ENCODE data around the gene C9orf78. TPM values are rescaled to one million over a fixed set of nuclear protein-coding genes. Genes with fewer than 3 reads are reported as not detected.

The C9orf78 gene
- total RNA-seq, 2 experiments from 2014 or later = 44.5 to 51.7 TPM

GRCh38 chr9:129863059-129863690 is 28.1 kb upstream of the C9orf78 start:
- H3K27ac Mint-ChIP-seq = peak overlapping the region; percentile 88
- peaks cover 57% of the 10 kb centered on the region for H3K36me3 Mint-ChIP-seq (ENCODE audit: low read depth)
- H3K9me3 Mint-ChIP-seq = no peaks in the 10 kb centered on the region
- H3K4me3 Mint-ChIP-seq = peak overlapping the region; percentile 44
- ChIA-PET CTCF (interaction anchor here (0.9 to 1.1 kb wide), 4 partner anchors 14 to 245 kb away, joined by 3 read pairs; no protein-coding TSS in a partner anchor), POLR2A (interaction anchor here (1.0 to 2.4 kb wide), 7 partner anchors 12 to 190 kb away, joined by 3 to 10 read pairs (median 4); partner anchors contain the start of genes C9orf78 and GPR107)
- no peak for TF ChIP-seq CTCF (IDR thresholded peaks at IDR 0.05)
- no peaks in the 10 kb centered on the region for H3K27me3 Mint-ChIP-seq
- ATAC-seq (peak; percentile 78), DNase-seq (peak; percentile 92)
- intact Hi-C loops (cut with micrococcal nuclease) = no loop called here
- peaks cover 67% of the 10 kb centered on the region for H3K4me1 Mint-ChIP-seq (ENCODE audit: low read depth)

GRCh38 chr9:129861447-129861827 is 26.4 kb upstream of the C9orf78 start:
- H3K9me3 Mint-ChIP-seq = no peaks in the 10 kb centered on the region
- H3K27ac Mint-ChIP-seq = peak overlapping the region; percentile 87
- no peak for TF ChIP-seq CTCF (IDR thresholded peaks at IDR 0.05)
- DNase-seq (no peak), ATAC-seq (no peak)
- H3K36me3 Mint-ChIP-seq (ENCODE audit: low read depth) = peaks cover 57% of the 10 kb centered on the region
- intact Hi-C loops (cut with micrococcal nuclease) = no loop called here
- ChIA-PET CTCF (interaction anchor here (0.7 kb wide), 1 partner anchor 26 kb away, joined by 3 read pairs; the partner anchor contains the start of genes C9orf78 and USP20), POLR2A (interaction anchor here (0.7 to 1.9 kb wide), 5 partner anchors 7 to 128 kb away, joined by 3 to 6 read pairs (median 4); partner anchors contain the start of genes C9orf78 and USP20)
- H3K27me3 Mint-ChIP-seq = no peaks in the 10 kb centered on the region
- peaks cover 58% of the 10 kb centered on the region for H3K4me1 Mint-ChIP-seq (ENCODE audit: low read depth)
- H3K4me3 Mint-ChIP-seq = no peak overlapping the region

- Mint-ChIP-seq H3K4me3 (no peak overlapping the region), H3K27me3 (no peaks in the 10 kb centered on the region), H3K27ac (peak overlapping the region; percentile 87), H3K4me1 (ENCODE audit: low read depth) (peaks cover 58% of the 10 kb centered on the region), H3K36me3 (ENCODE audit: low read depth) (peaks cover 58% of the 10 kb centered on the region), H3K9me3 (no peaks in the 10 kb centered on the region)
- CTCF ChIA-PET = interaction anchor here (0.7 to 1.1 kb wide), 2 partner anchors 22 to 25 kb away, joined by 3 read pairs; partner anchors contain the start of genes C9orf78 and USP20
- ATAC-seq (peak; percentile 60), DNase-seq (peak; percentile 80)
- POLR2A ChIA-PET = interaction anchor here (0.7 to 1.9 kb wide), 5 partner anchors 8 to 129 kb away, joined by 3 to 6 read pairs (median 4); partner anchors contain the start of genes C9orf78 and USP20
- intact Hi-C loops (cut with micrococcal nuclease) = no loop called here
- TF ChIP-seq CTCF (IDR thresholded peaks at IDR 0.05) = no peak
Measured at GRCh38 chr9:129860653-129861446, 25.8 kb upstream of the C9orf78 start.

- intact Hi-C loops (cut with micrococcal nuclease) = no loop called here
- Mint-ChIP-seq H3K9me3 (no peaks in the 10 kb centered on the region), H3K36me3 (ENCODE audit: low read depth) (peaks cover 61% of the 10 kb centered on the region), H3K4me3 (no peak overlapping the region), H3K27me3 (no peaks in the 10 kb centered on the region), H3K27ac (no peak overlapping the region), H3K4me1 (ENCODE audit: low read depth) (peaks cover 66% of the 10 kb centered on the region)
- TF ChIP-seq CTCF (IDR thresholded peaks at IDR 0.05) = no peak
- DNase-seq (no peak), ATAC-seq (no peak)
- ChIA-PET CTCF (no interaction called here), POLR2A (interaction anchor here (1.0 to 1.8 kb wide), 3 partner anchors 9 to 176 kb away, joined by 3 to 7 read pairs (median 5); no protein-coding TSS in a partner anchor)
Measured at GRCh38 chr9:129858167-129858962, 23.3 kb upstream of the C9orf78 start.
